Gastrocnemius medialis (tissue), 4 donors: ENCODE data around the gene STPG1.

Experiments
- CTCF ChIP-seq, 5 experiments: fragments of 450-650 bp in 3 of 5; fragments of 200-600 bp in 2 of 5; sonication (generic) in 2 of 5; IDR thresholded peaks in 4 of 5; conservative IDR thresholded peaks in 1 of 5; 1 replicate in 4 of 5; 2 replicates in 1 of 5; pipeline ENCODE4 v1.5.1; 2016 to 2019; ENCODE audit warnings: antibody characterized with exemption in 5 of 5, mild to moderate bottlenecking in 3 of 5, moderate library complexity in 3 of 5
- POLR2A ChIP-seq, 2 donors: fragments of 450-650 bp; IDR thresholded peaks; one replicate each; pipeline ENCODE4 v1.6.1; 2017; ENCODE audit warnings: antibody characterized with exemption in 2 of 2, mild to moderate bottlenecking in 2 of 2, moderate library complexity in 2 of 2

- TF ChIP-seq CTCF (IDR thresholded peaks at IDR 0.05 in 4 of 5, conservative IDR thresholded peaks at IDR 0.05 in 1 of 5) = no peak
- TF ChIP-seq POLR2A (IDR thresholded peaks at IDR 0.05) = no peak
These were observed 72.8 kb downstream of the STPG1 start for GRCh38 chr1:24340770-24341169.
